PC-3 (cell line): ENCODE data around the gene SSRP1.

Source experiments
- CTCF ChIP-seq: fragments of 300-600 bp; sonication (generic); conservative IDR thresholded peaks from 2 replicates; pipeline ENCODE4 v1.5.1; 2017; ENCODE audit warnings: antibody characterized with exemption, low read depth, mild to moderate bottlenecking, low read length
- EZH2phosphoT487 ChIP-seq: fragments of 300-600 bp; sonication (generic); IDR thresholded peaks from 2 replicates; pipeline ENCODE4 v1.6.1; 2018; ENCODE audit warnings: mild to moderate bottlenecking, antibody characterized with exemption, low read length, borderline replicate concordance

- TF ChIP-seq CTCF: 0 out of 2 replicates have a peak, but pooled peaks have one; percentile 2
- no peak for TF ChIP-seq EZH2phosphoT487
Measured at GRCh38 chr11:57336111-57336666, 497 bp upstream of the SSRP1 start.
